ENCODE data around the gene SYT12. TPM values are rescaled to one million over a fixed set of nuclear protein-coding genes. Genes with fewer than 3 reads are reported as not detected.

SYT12 gene
- total RNA-seq, 2 experiments from 2014 or later: 0.25 to 0.72 TPM

GRCh38 chr11:67056267-67057204 is 33.6 kb downstream of the SYT12 start, which contains the start of gene RHOD:
TSS of gene RHOD (plus strand) at chr11:67056847. CDS start at chr11:67056903, 56 bp downstream.
- Histone ChIP-seq H3K4me3 (ENCODE audit: low read depth, low read length, poor library complexity, severe bottlenecking) (no peak within 1 kb of the TSS), H3K4me2 (ENCODE audit: low read length) (no peak within 1 kb of the TSS), H3K4me1 (ENCODE audit: insufficient read depth, low read length, poor library complexity, severe bottlenecking) (no peaks in the 10 kb centered on the region), H4K20me1 (ENCODE audit: insufficient read depth, low read length) (no peaks in the 10 kb centered on the region), H3K36me3 (ENCODE audit: insufficient read depth, low read length) (no peaks in the 10 kb centered on the region), H3K27ac (ENCODE audit: low read depth, low read length, poor library complexity, severe bottlenecking) (no peak within 1 kb of the TSS), H3K9me2 (ENCODE audit: insufficient read depth, low read length) (no peaks in the 10 kb centered on the region), H3K9me3 (ENCODE audit: low read length) (no peaks in the 10 kb centered on the region), H2AFZ (ENCODE audit: low read length) (no peak within 1 kb of the TSS), H3K79me2 (ENCODE audit: insufficient read depth, low read depth, low read length) (no peaks in the 10 kb centered on the region)
- BruUV-seq (replicated peaks): no TSS peak
- intact Hi-C loops (cut with micrococcal nuclease; ENCODE audit: unreplicated experiment): no loop called here
- ChIA-PET CTCF (ENCODE audit: unreplicated experiment) (no interaction called here), POLR2A (interaction anchor here (0.6 kb wide), 1 partner anchor 106 kb away, joined by 3 read pairs; no protein-coding TSS in a partner anchor)
- TF ChIP-seq CTCF (conservative IDR thresholded peaks at IDR 0.05; ENCODE audit: low read length) (no peak), EZH2phosphoT487 (IDR thresholded peaks at IDR 0.05; ENCODE audit: borderline replicate concordance, low read depth, low read length) (no peak)
- DNase-seq (ENCODE audit: low spot score): no peak

DNA sequence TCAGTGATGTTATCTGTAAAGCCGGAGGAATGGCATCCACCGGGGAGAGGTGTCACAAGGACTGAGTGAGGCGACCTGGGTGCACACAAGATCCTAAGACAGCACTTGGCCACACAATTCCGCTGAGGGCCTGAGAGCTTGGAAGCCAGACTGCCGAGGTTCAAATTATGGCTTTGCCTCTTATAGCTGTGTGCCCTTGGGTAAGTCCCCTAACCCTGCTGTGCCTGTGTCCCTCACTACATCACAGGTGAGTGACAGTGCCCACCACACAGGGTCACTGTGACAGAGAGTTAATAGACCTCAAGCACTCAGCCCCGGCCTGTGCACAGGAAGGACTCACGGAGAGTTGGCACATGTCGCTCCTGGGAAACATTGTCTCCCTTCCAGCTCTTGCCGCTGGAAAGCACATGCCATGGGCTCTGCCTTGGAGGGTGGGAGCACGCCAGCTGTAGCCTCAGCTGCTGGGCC is 34.3 kb downstream of the SYT12 start:
- H3K79me2 ChIP-seq (ENCODE audit: insufficient read depth, low read depth, low read length): no peaks in the 10 kb centered on the region
- no peaks in the 10 kb centered on the region for H3K4me1 ChIP-seq (ENCODE audit: insufficient read depth, low read length, poor library complexity, severe bottlenecking)
- no peaks in the 10 kb centered on the region for H3K9me3 ChIP-seq (ENCODE audit: low read length)
- H3K4me2 ChIP-seq (ENCODE audit: low read length): no peak overlapping the region
- BruUV-seq (replicated peaks): no TSS peak
- no peaks in the 10 kb centered on the region for H3K36me3 ChIP-seq (ENCODE audit: insufficient read depth, low read length)
- intact Hi-C loops (cut with micrococcal nuclease; ENCODE audit: unreplicated experiment): no loop called here
- ChIA-PET POLR2A (no interaction called here), CTCF (ENCODE audit: unreplicated experiment) (no interaction called here)
- H3K9me2 ChIP-seq (ENCODE audit: insufficient read depth, low read length): no peaks in the 10 kb centered on the region
- no peak overlapping the region for H3K27ac ChIP-seq (ENCODE audit: low read depth, low read length, poor library complexity, severe bottlenecking)
- TF ChIP-seq CTCF (conservative IDR thresholded peaks at IDR 0.05; ENCODE audit: low read length): no peak
- H3K4me3 ChIP-seq (ENCODE audit: low read depth, low read length, poor library complexity, severe bottlenecking): no peak overlapping the region
- no peaks in the 10 kb centered on the region for H4K20me1 ChIP-seq (ENCODE audit: insufficient read depth, low read length)
- DNase-seq (ENCODE audit: low spot score): no peak
- no peak overlapping the region for H2AFZ ChIP-seq (ENCODE audit: low read length)

GRCh38 chr11:67058506-67058905 is 35.6 kb downstream of the SYT12 start:
- intact Hi-C loops (cut with micrococcal nuclease; ENCODE audit: unreplicated experiment): no loop called here
- H3K4me2 ChIP-seq (ENCODE audit: low read length): no peak overlapping the region

More at GRCh38 chr11:67058506-67058905, 35.6 kb downstream of the SYT12 start:
- Histone ChIP-seq H3K9me3 (ENCODE audit: low read length) (no peaks in the 10 kb centered on the region), H3K4me3 (ENCODE audit: low read depth, low read length, poor library complexity, severe bottlenecking) (no peak overlapping the region), H2AFZ (ENCODE audit: low read length) (no peak overlapping the region), H3K9me2 (ENCODE audit: insufficient read depth, low read length) (no peaks in the 10 kb centered on the region), H3K4me1 (ENCODE audit: insufficient read depth, low read length, poor library complexity, severe bottlenecking) (no peaks in the 10 kb centered on the region), H3K36me3 (ENCODE audit: insufficient read depth, low read length) (no peaks in the 10 kb centered on the region), H3K27ac (ENCODE audit: low read depth, low read length, poor library complexity, severe bottlenecking) (no peak overlapping the region), H4K20me1 (ENCODE audit: insufficient read depth, low read length) (no peaks in the 10 kb centered on the region), H3K79me2 (ENCODE audit: insufficient read depth, low read depth, low read length) (no peaks in the 10 kb centered on the region)
- ChIA-PET CTCF (ENCODE audit: unreplicated experiment) (no interaction called here), POLR2A (interaction anchor here (0.5 kb wide), 1 partner anchor 21 kb away, joined by 5 read pairs; no protein-coding TSS in a partner anchor)
- no peak for DNase-seq (ENCODE audit: low spot score)
- BruUV-seq (replicated peaks): no TSS peak
- TF ChIP-seq EZH2phosphoT487 (IDR thresholded peaks at IDR 0.05; ENCODE audit: borderline replicate concordance, low read depth, low read length): no peak
- no peak for TF ChIP-seq CTCF (conservative IDR thresholded peaks at IDR 0.05; ENCODE audit: low read length)

Data from OCI-LY7 (cell line).